CD4-positive, alpha-beta T cell treated with Interleukin-17A for 1 hour (primary cell): ENCODE measurements around the gene THRB.
"Not testable (repeated sequence)": the region's sequence is repeated elsewhere in the genome, so short reads cannot be mapped to it uniquely, and the experiment has no call there.

ENCODE experiments used
- DNase-seq: peaks from one replicate; pipeline ENCODE4 v3.0.0-alpha.2; 2020

The THRB gene

DNA sequence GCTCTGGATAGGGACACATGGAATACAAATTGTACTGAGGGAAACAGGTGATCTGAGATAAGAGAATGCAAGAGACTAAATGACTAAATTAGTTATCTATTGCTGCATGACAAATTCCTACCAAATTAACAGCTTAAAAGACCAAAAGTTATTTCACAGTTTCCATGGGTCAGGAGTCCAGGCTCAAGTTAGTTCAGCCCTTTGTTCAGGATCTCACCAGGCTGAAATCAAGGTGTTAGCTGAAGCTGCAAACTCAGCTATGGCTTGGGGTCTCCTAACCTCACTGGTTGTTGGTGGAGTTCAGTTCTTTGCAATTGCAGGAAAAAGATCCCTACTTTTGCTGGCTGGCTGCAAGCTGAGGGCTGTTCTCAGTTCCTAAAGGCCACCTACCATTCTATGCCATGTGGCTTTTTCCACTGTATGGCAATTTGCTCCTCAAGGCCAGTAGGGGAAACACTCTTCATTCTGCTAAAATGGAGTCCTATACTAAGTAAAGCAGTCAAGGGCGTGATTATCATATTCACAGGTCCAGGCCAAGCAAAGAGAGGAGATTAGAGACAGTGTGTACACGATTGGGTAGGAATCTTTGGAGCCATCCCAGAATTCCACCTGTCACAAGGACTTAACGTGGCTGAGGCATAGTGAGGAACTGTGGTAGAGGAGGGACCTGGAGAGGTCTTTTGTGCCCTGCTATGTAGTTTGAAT, 53.7 kb downstream of the THRB start:
- DNase-seq, result no peak

DNA sequence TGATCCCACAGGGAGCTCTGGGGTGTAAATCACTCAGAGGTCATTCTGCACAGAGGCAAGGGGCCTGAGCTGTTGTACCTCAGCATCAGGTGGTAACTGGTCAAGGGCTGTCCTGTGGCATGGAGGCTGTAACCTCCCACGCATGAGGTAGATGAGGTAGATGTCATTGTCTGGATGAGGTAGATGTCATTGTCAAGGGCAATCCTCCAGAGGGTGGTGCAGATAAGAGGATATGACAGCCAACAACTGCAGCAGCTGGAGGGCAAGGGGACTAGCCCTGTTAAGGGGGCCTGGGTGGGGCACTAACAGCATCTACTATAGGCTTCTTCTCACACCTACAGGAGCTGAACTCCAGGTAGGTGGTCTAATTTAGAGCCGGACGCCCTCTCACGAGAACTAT, 55.6 kb downstream of the THRB start:
- no peak for DNase-seq

DNA sequence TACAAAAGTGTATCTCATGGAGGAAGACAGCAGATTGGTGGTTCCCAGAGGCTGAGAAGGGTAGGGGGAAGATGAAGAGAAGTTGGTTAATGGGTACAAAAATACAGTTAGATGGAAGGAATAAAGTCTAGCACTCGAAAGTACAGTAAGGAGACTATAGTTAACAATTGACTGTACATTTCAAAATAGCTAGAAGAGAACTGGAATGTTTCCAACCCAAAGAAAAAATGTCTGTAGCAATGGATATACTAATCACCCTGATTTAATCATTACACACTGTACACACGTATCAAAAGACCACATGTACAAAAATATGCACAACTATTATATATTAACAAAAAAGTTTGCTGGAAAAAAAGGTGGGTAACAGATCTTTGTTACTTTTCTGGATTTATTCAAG, 57.3 kb downstream of the THRB start:
- no peak for DNase-seq

DNA sequence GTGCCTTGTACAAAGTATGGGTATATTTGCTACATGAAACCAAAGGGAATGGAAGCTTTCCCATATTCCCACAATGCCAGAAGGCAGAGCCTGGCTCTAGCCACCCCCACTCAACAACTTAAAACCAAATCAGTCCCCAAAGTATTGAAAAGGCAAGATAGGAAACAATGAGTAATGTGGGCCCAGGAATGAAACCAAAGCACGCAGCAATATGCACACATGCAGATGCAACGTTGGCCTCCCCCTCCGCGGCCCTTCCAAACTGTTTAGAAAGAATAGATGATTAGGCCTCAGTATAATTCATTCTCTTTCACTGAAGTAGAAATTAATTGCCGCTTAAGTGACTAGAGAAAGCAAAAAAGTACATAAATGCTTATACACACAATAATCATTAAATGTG, 59.1 kb downstream of the THRB start:
- DNase-seq, result no peak

DNA sequence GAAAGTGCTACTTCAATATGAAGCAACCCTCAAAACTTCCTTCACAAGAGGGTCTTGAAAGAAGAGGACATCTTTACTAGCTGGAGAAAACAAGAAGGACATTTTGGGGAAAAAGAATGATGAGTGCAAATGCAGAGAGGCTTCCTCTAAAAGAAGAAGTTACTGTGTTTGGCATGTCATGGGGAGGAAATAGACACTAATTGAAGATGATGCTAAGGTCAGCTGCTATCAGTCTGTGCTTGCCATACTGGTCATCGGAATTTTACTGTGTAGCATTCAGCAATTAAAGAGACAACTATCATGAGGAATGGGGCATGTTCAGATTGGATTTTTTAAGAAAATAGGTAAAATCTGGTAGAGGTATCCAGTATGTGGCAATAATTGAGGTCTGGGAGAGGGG, 60.0 kb downstream of the THRB start:
- no peak for DNase-seq

DNA sequence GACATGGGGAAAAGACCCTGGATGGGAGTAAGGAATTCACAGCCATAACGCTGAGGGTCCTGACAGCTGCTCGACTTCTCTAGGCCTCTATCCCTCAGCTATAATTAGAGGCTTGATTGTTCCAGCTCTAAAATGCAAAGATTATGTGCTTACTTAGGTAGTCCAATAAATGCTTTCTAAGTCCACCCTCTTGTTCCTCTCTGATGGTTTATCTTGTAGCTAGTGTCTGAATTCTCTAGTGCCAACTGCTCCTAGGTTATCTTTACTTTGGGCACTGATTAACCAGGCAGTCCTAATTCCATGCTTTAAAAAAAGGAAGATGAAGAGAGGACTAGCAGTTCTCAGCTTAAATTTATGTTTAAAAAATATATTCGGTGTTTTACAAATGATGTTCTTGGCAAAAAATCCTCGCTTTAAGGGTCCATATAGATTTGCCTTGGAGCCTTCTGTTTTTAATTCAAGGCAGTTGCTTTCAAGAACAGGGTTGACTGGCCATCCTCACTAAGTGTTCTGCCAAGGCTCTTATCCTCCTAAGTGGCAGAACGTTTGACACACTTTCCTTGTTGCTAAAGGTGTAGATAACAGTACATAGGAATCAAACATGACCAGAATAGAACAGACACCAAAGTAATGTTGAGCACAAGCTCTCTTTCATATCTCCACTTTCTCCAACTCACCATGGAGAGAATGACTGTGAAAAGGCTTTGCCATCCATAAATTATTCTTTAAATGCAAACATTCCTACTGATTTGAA, 60.6 kb downstream of the THRB start:
- DNase-seq, result no peak

DNA sequence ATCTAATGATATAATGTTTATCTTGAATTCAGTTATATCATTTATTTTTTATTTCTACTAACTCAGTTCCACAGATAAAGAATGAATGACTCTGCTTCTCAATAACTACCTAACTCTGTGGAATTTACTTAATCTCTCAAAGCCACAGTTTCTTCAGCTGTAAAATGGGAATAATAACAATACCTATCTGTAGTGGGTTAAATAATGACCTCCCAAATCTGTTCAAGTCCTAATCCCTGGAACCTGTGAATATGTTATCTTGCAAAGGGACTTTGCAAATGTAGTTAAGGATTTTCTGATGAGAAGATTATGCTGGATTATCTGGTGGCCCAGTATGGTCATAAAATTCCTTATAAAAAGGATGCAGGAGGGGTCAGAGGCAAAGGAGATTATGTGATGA, 61.7 kb downstream of the THRB start:
- no peak for DNase-seq

DNA sequence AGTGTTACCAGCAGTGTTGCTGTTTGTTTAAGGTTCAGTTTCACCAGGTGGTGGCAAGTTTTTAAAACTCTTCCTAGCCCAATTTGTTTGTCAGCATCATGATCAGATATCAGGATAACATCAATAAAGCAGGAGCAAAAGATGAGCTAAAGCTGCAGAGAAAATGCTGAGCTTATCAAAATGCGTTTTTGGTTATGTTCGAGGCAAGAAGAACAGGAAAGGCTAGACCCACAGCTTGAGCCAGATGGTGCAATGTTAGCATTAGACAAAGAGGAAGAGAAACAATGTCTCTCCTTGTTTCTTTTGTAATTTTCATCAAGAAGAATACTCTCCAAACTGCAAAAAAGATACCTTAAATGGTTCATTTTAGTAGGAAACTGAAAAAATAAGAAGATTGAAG, 66.2 kb downstream of the THRB start:
- no peak for DNase-seq

DNA sequence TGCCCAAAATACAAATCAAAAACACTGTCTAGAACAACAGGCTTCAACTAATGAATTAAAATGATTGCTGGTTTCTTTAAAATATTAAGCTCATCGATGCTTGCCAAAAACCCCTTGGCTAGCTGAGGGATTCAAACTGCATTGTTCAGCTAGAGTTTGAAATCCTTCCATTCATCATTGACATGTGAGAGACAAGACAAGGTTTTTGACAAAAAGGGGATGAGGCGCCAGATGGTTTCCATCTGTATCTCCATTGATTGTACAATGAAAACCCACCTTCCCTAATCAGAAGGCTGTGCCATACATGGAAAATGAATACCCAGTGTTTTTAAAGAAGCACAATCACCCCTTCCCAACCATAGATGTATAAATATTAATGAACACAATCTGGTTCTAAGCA, 67.8 kb downstream of the THRB start:
- no peak for DNase-seq

DNA sequence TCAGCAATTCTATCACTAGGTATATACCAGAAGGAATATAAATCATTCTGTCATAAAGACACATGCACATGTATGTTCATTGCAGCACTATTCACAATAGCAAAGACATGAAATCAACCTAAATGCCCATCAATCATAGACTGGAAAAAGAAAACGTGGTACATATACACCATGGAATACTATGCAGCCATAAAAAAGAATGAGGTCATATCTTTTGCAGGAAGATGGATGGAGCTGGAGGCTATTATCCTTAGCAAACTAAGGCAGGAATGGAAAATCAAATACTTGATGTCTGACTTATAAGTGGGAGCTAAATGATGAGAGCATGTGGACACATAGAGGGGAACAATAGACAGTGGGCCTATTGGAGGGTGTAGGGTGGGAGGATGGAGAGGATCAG, 73.8 kb downstream of the THRB start:
- DNase-seq, result not testable (repeated sequence)

DNA sequence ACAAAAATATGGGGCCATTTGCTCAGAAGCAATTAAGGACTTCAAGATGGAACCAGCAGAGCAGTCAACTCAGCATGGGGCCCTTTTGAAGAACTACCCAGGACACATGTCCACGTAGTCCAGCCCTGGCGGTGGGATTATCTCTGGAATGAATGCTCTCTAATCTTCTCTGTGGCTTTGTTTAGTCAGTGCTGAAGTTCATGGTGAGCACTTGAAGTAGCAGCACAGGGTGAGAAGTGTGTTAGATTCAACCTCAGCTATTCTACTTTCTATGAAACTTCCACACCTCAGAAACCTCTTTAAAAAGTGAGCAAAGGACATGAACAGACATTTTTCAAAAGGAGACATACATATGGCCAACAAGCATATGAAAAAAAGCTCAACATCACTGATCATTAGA, 74.4 kb downstream of the THRB start:
- no peak for DNase-seq

DNA sequence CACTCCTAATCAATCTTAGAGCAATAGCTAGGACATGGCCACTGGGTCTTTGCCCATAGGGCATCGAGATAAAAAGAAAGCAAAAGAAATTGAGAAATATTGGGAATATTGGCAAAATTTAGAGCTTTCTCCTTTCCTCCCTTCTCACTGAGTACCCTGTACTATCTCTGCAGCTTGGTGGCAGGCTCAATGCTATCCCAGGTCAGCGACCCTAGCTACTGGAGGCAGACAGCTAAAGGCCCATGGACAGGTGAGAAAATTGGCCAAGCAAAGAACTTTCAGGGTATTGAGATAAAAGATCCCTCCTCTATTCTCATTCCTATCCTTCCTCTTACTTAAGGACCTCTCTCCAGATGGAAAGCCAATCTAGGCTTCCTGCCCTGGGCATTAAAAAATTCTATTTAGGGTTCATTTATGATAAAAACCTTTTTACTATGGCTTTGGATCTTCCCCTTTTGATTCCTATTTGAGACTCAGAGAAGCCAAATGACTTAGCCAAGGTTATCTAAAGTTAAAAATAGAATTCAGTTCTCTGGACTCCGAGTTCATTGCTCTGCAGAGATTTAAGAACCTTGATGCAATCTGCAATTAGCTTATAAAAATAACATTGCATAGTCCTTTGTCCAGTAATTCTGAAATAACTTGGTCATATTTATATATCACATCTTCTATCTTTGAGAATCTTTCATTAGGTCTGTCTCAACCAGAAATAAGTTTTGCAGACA, 75.4 kb downstream of the THRB start:
- no peak for DNase-seq

DNA sequence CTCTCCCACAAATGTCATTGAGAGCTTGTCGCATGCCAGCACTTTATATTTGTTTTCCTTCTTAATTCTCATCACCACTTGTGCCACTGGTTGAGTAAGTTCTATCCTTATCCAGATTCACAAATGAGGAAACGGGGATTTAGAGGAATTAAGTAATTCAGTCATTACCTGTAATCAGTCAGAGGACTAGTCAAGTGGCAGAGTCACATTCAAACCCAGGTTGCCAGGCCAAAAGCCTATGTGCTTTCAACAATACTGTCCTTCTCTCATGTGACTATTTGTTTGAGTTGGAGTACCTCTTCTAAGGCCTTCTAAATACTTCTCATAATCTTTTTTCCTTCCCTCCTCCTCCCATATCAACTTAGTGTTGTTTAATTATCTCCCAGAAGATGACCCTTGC, 76.9 kb downstream of the THRB start:
- no peak for DNase-seq

DNA sequence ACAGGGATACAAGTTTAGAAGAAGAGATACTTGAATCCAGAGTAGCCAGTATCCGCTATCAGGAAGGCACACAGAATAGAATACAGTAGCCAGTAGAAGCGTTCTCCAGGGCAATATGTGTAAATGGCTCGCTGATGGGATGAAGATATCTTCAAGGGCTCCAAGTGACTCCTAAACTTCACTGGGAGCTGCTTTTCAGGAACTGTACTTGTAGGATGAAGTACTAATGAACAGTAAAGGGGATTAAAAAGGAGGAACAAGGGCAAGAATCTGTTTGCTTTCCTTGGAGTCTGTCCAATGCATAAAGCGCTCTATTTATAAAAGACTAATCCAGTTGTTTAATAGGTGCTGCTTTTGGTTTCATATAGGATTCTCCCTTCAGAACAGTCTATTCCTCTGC, 78.4 kb downstream of the THRB start:
- no peak for DNase-seq

DNA sequence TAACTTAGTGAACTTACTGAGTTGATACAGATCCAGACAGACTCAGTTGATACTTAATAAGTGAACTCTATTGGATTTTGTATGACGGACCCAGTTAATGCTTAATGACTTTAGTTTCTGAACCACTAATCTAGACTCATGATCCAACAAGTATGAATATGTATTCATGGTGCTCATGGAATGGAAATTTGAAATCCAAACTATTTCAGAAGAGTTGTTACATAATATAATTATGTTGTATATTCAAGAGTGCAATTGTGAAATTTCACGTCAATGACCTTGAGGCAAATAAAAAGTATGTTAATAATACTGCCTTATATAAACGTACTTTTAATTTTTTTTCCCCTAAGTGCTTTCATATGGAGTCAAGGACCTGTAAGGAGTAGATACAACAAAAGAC, 78.8 kb downstream of the THRB start:
- DNase-seq, result no peak

DNA sequence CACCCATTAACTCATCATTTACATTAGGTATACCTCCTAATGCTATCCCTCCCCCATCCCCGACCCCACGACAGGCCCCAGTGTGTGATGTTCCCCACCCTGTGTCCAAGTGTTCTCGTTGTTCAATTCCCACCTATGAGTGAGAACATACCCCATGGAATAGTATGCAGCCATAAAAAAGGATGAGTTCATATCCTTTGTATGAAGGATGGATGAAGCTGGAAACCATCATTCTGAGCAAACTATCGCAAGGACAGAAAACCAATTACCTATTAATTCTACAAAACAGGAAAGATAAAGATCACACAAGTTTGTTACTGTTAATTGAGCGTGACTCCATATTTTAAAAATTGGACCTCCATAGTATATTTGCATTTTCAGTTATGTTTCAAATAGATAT, 81.0 kb downstream of the THRB start:
- not testable (repeated sequence) for DNase-seq

DNA sequence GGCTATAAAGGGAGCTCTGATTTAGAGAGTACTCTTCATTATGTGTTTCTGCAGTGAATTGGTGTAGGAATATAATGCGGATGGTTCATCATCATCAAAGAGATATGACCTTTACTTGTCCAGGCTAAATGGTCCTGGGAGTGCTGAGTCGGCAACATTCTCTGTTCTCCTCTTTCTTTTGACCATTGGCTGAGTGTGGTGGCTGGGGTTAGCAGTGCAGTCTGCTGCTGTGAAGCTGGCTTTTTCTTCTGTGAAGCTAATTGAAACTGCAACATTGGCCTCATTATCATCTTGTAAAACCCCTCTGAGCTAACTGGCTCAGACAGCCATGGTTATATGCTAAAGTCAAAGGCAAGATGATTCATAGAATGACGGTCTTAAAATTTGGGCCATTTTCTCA, 83.8 kb downstream of the THRB start:
- DNase-seq, result no peak

DNA sequence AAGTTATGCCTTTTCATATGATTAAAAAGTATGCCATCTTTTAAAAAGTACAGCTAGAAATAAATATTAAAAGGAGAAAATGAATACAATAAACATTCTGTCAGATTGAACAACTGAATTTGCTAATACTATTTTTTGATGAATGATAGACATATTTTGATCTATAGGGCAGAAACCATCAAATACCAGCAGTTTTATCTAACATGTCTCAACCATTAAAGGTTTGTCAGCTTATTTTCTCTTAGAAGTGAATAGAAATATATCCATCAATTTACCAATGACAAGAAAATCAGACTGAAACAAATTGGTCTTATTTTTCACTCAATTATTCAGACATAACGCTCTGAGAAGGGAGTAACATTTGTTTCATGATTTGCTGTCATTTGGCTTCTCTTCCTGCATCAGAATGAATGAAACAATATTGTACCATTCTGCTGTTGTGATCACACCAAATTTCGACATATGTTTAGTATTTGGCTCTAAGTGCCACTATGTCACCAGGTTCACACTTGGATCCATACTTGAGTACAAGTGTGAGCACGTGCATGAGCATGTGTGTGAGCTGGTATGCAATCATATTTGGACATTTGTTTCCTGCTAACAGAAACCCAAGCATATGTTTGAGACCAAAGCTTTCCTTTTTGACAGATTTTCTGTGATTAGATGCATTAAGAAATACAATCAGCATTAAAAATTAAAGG, 86.5 kb downstream of the THRB start:
- no peak for DNase-seq

DNA sequence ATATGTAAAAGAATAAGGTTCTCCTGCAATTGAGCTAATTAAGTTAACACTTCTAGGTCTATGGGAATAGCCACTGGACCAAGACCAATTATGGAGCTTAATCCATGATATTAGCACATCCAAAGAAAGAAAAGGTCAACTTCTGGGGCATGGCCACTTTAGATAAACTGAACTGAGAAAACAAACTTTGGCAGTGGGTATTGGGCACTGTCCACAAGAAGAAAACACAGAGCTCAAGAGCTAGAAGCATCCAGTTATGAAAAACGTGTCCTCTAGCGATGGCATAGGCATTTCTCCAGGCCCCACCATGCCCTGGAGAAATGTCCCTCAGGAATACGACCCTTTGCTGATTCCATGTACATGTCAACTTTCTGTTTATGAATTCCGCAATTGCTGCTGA, 87.8 kb downstream of the THRB start:
- DNase-seq, result no peak

DNA sequence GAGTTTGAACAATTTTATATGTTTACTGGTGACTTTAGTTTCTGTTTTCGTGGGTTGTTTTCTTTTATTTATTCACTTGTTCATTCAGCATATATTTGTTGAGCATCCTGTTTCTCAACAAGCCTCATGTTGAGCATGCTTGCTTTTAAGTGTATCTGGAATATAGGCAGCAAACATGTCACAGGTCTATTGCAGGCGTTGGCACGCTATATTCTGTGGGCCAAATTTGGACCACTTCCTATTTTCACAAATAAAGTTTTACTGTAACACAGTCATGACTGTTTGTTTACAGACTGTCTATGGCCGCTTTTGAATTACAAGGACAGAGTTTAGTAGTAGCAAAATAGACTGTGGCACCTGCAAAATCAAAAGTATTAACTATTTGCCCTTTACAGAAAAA, 89.6 kb downstream of the THRB start:
- no peak for DNase-seq

DNA sequence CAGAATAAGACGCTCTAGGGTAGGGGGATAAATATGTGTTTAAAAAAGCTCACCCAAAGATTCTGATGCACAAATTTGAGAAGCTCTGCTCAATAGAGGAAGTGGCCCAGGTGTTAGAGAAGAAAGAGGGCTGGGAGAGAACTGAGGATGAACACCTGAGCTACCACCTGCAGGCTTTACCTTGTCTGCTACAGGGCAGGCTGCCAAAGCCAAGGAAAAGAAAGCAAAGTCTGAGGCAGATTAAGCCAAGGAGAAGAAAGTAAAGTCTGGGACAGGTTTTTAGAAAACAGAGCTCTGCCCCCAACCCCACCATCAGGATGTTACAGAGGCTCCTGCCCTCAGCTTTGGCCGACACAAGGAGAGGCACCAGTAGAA, 92.9 kb downstream of the THRB start:
- DNase-seq, result no peak

DNA sequence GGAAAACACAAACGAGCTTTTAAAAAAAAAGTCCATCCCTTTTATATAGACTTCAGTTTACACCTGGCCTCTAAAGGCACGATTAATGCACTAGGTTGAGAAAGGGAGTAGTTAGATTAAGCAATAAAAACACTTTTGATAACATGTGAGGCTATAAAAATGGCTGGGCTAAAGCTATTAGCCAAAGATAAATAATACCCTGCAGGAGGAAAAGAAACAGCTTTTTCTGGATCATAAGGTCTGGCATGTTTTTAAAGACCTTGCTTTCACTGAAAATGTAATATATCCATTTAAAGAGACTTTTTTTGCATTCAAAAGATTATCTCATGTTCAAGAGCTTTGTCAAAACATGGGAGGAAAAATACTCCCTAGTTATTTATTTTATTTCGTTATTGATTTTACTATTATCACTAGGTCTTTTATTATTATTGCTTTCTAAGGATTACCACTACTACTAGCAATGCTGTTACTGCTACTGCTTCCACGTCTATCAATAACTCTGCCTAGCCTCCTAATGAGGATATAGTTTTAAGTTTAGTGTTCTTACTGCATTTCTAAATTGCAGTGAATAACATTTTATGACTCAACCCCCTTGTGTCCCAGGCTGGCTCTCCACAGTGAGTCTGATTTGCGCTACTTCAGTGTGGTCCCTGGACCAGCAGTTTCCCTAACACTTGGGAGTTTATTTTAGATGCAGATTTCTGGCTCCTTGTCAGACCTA, 93.4 kb downstream of the THRB start:
- no peak for DNase-seq

DNA sequence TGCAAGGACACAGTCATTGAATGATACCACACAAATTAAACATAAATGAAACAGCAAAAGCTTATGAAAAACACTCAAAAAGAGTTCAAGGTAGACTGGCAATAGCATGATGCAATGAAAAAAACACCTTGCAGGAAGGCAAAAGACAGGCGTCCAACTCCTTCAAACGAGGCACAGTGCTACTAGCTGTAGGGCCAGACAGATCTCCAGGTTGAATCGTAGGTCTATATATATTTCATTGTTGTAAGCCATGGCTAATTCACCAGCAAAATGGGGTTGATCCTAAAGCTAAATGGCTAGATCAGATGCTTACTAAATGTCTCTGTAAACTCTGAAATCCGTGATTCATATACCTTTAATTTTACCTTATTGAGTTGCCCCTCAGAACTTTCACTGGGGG, 94.2 kb downstream of the THRB start:
- no peak for DNase-seq
